Measurements from ENCODE around the gene PIEZO1.
"Not testable (repeated sequence)": the region's sequence is repeated elsewhere in the genome, so short reads cannot be mapped to it uniquely, and the experiment has no call there.

GRCh38 chr16:88669493-88669892 is 115.5 kb downstream of the PIEZO1 start:
- not testable (repeated sequence) for TF ChIP-seq CTCF (IDR thresholded peaks at IDR 0.05); MAX (IDR thresholded peaks at IDR 0.05; ENCODE audit: low read depth); RCOR1 (IDR thresholded peaks at IDR 0.05; ENCODE audit: low read length)
- TF ChIP-seq, protein P1, sequence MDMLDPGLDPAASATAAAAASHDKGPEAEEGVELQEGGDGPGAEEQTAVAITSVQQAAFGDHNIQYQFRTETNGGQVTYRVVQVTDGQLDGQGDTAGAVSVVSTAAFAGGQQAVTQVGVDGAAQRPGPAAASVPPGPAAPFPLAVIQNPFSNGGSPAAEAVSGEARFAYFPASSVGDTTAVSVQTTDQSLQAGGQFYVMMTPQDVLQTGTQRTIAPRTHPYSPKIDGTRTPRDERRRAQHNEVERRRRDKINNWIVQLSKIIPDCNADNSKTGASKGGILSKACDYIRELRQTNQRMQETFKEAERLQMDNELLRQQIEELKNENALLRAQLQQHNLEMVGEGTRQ (IDR thresholded peaks at IDR 0.05; ENCODE audit: borderline replicate concordance, low read depth, low read length) = not testable (repeated sequence)

Measured in SK-N-SH (cell line).